Measurements from ENCODE around the gene APPBP2. TPM values are rescaled to one million over a fixed set of nuclear protein-coding genes. Genes with fewer than 3 reads are reported as not detected.
"Not testable (repeated sequence)": the region's sequence is repeated elsewhere in the genome, so short reads cannot be mapped to it uniquely, and the experiment has no call there.

APPBP2 gene
- total RNA-seq, 4 donors from 2014 or later, result 27.0 to 48.3 (median 39.9) TPM

DNA sequence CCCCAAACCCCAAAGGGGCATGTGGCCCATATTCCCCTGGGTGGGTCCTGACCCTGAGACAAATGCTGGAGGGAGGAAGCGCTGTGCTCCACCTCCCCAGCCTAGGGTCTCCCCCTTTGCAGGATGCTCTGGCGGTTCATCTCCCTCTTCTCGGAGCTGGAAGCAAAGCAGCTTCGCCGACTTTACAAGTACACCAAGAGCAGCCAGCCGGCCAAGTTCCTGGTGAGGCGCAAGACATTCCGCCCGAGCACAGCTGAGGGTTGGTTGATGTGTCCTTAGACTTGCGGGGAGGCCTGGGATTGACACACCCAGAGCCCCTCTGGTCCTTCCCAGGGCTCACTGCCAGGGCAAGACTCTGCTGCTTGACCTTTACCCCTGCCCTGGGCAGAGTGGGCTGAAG, 99.4 kb downstream of the APPBP2 start:
- DNase-seq (ENCODE audit: low spot score in 2 of 2), result no peak
- Histone ChIP-seq H3K27me3 (no peaks in the 10 kb centered on the region), H3K9me3 (no peaks in the 10 kb centered on the region), H3K4me3 (no peak overlapping the region), H3K36me3 (no peaks in the 10 kb centered on the region), H3K27ac (no peak overlapping the region), H3K4me1 (peaks cover 0 to 9% (median 0%) of the 10 kb centered on the region in 4 donors)
- 86 to 91% methylated on average over 9 to 10 of the region's 10 CpGs for WGBS, 2 donors
- TF ChIP-seq EP300 (IDR thresholded peaks at IDR 0.05), result no peak
- TF ChIP-seq, protein P1, sequence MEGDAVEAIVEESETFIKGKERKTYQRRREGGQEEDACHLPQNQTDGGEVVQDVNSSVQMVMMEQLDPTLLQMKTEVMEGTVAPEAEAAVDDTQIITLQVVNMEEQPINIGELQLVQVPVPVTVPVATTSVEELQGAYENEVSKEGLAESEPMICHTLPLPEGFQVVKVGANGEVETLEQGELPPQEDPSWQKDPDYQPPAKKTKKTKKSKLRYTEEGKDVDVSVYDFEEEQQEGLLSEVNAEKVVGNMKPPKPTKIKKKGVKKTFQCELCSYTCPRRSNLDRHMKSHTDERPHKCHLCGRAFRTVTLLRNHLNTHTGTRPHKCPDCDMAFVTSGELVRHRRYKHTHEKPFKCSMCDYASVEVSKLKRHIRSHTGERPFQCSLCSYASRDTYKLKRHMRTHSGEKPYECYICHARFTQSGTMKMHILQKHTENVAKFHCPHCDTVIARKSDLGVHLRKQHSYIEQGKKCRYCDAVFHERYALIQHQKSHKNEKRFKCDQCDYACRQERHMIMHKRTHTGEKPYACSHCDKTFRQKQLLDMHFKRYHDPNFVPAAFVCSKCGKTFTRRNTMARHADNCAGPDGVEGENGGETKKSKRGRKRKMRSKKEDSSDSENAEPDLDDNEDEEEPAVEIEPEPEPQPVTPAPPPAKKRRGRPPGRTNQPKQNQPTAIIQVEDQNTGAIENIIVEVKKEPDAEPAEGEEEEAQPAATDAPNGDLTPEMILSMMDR (IDR thresholded peaks at IDR 0.05), result no peak
- no peak for TF ChIP-seq POLR2A (IDR thresholded peaks at IDR 0.05)

GRCh38 chr17:60425626-60426025, 100.4 kb downstream of the APPBP2 start:
- 83 to 92% methylated on average over 4 to 6 of the region's 6 CpGs for WGBS, 2 donors
- Histone ChIP-seq H3K9me3 (no peaks in the 10 kb centered on the region), H3K4me1 (peaks cover 0 to 19% (median 0%) of the 10 kb centered on the region in 4 donors), H3K27me3 (no peaks in the 10 kb centered on the region), H3K36me3 (no peaks in the 10 kb centered on the region), H3K4me3 (no peak overlapping the region), H3K27ac (no peak overlapping the region)
- no peak for DNase-seq (ENCODE audit: low spot score in 2 of 2)
- TF ChIP-seq, protein P1 (IDR thresholded peaks at IDR 0.05), result no peak
- TF ChIP-seq POLR2A (IDR thresholded peaks at IDR 0.05), result no peak
- TF ChIP-seq EP300 (IDR thresholded peaks at IDR 0.05), result no peak

- Histone ChIP-seq H3K27me3 (no peaks in the 10 kb centered on the region), H3K27ac (no peak overlapping the region), H3K9me3 (no peaks in the 10 kb centered on the region), H3K4me3 (no peak overlapping the region), H3K4me1 (peaks cover 0 to 20% (median 0%) of the 10 kb centered on the region in 4 donors), H3K36me3 (no peaks in the 10 kb centered on the region)
- DNase-seq (ENCODE audit: low spot score in 2 of 2), result no peak
- TF ChIP-seq EP300 (IDR thresholded peaks at IDR 0.05), result no peak
- TF ChIP-seq, protein P1 (IDR thresholded peaks at IDR 0.05), result no peak
- no peak for TF ChIP-seq POLR2A (IDR thresholded peaks at IDR 0.05)
- WGBS, 2 donors, result 77 to 83% methylated on average over 3 of the region's 3 CpGs
Measured at GRCh38 chr17:60423865-60424264, 102.2 kb downstream of the APPBP2 start.

GRCh38 chr17:60422162-60422665, 103.8 kb downstream of the APPBP2 start, which contains the start of gene CHCT1:
CHCT1 (plus strand) TSS chr17:60422489; CDS start chr17:60422593, 104 bp downstream.
- H3K36me3 ChIP-seq, result no peaks in the 10 kb centered on the region
- H3K27me3 ChIP-seq, result no peaks in the 10 kb centered on the region
- H3K4me1 ChIP-seq, result peaks cover 0 to 20% (median 0%) of the 10 kb centered on the region in 4 donors
- TF ChIP-seq, protein P1 (IDR thresholded peaks at IDR 0.05), result no peak
- TF ChIP-seq EP300 (IDR thresholded peaks at IDR 0.05) (no peak), POLR2A (IDR thresholded peaks at IDR 0.05) (no peak)
- 42 to 51% methylated on average over 18 of the region's 18 CpGs for WGBS, 2 donors
- H3K4me3 ChIP-seq, result peak within 1 kb of the TSS; percentile 32 to 65 (median 50)
- peak within 1 kb of the TSS; percentile 6 to 83 (median 14) for H3K27ac ChIP-seq
- H3K9me3 ChIP-seq, result no peaks in the 10 kb centered on the region
- no peak for DNase-seq (ENCODE audit: low spot score in 2 of 2)

- peak overlapping the region; percentile 6 to 83 (median 14) for H3K27ac ChIP-seq
- H3K36me3 ChIP-seq, result no peaks in the 10 kb centered on the region
Measured at GRCh38 chr17:60421273-60422161, 104.5 kb downstream of the APPBP2 start.

DNA sequence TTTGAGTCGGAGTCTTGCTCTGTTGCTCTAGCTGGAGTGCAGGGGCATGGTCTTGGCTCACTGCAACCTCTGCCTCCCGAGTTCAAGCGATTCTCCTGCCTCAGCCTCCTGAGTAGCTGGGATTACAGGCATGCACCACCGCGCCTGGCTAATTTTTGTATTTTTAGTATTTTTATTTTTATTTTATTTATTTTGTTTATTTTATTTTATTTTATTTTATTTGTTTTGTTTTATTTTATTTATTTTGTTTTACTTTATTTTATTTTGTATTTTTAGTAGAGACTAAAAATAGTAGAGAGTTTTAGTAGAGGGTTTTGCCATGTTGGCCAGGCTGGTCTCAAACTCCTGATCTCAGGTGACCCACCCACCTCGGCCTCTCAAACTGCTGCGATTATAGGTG, 106.2 kb downstream of the APPBP2 start:
- H3K27me3 ChIP-seq; H3K36me3 ChIP-seq; H3K27ac ChIP-seq; H3K9me3 ChIP-seq; H3K4me3 ChIP-seq; DNase-seq (ENCODE audit: low spot score in 2 of 2): not testable (repeated sequence)
- 95 to 96% methylated on average over 7 of the region's 7 CpGs for WGBS, 2 donors
- peaks cover 0 to 25% (median 0%) of the 10 kb centered on the region in 4 donors for H3K4me1 ChIP-seq

More at GRCh38 chr17:60421273-60422161, 104.5 kb downstream of the APPBP2 start:
- peak; percentile 35 to 52 for DNase-seq (ENCODE audit: low spot score in 2 of 2)
- 1 to 2% methylated on average over 33 to 51 of the region's 66 CpGs for WGBS, 2 donors
- H3K9me3 ChIP-seq, result no peaks in the 10 kb centered on the region
- peak overlapping the region; percentile 32 to 65 (median 50) for H3K4me3 ChIP-seq
- no peaks in the 10 kb centered on the region for H3K27me3 ChIP-seq
- TF ChIP-seq EP300 (IDR thresholded peaks at IDR 0.05), result peak in 1 of 2 donors; percentile 30
- TF ChIP-seq, protein P1 (IDR thresholded peaks at IDR 0.05), result peak; percentile 86 to 99 (median 96)
- TF ChIP-seq POLR2A (IDR thresholded peaks at IDR 0.05), result no peak
- H3K4me1 ChIP-seq, result peaks cover 0 to 21% (median 0%) of the 10 kb centered on the region in 4 donors

GRCh38 chr17:60419003-60419402, 107.0 kb downstream of the APPBP2 start:
- not testable (repeated sequence) for H3K4me3 ChIP-seq; DNase-seq (ENCODE audit: low spot score in 2 of 2); H3K9me3 ChIP-seq; H3K27me3 ChIP-seq; H3K36me3 ChIP-seq; H3K27ac ChIP-seq
- H3K4me1 ChIP-seq, result peaks cover 0 to 25% (median 0%) of the 10 kb centered on the region in 4 donors
- WGBS, 2 donors, result 93 to 98% methylated on average over 4 of the region's 4 CpGs

Data from tibial nerve (tissue), 4 donors.